NCI-H82 (cell line): ENCODE measurements around the gene CHADL.

ENCODE experiments used
- DNase-seq: peaks from one replicate; lab custom pipeline; 2025; lab: John Stamatoyannopoulos, UW

Gene CHADL

DNA sequence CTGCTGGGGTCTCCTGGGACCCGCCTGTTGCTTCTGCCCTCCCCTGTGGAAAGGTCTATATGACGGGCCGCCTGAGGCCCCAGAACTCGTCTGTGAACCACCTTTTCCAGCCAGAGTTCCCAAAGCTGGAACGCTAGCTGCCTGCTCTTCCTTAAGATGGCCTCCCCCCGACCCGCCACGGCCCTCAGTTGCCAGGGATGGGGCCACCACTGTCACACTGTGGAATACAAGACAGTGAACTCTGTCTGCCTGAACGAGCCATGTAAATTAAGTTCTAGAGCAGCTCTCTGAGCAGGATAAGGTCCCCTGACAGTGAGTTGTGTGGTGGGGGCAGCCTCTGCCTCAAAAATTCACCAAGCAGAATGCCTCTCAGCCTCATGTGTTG lies 10.3 kb downstream of the CHADL start:
- no peak for DNase-seq

DNA sequence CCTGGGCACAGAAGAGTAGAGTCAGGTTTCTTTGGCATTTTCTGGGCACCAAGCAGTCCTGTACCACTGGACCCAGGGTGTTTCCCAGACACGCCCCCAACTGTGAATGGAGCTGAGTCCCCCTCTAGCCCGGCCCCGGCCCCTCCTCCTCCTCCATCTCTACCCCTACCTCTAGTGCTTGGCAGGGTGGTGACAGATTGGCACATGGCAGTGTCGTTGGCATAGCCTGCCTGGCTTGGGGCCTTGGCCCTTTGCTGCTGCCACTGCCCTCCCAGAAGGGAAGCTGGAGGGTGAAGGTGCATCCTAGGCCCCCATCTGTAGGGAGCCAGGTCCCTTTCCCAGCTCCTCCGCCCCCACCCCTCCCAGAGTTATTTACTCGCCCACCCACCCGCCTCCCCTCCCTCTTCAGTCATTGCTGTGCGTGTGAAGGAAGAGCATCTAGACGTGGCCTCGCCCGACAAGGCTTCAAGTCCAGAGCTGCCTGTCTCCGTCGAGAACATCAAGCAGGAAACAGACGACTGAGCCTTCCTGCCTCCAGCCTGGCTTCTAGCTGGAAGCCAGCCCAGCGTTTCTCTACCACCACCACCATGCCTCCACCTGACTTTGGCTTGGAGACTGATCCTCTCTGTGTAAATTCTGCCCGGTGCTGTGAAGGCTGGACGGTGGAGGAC lies 10.9 kb downstream of the CHADL start:
- no peak for DNase-seq

DNA sequence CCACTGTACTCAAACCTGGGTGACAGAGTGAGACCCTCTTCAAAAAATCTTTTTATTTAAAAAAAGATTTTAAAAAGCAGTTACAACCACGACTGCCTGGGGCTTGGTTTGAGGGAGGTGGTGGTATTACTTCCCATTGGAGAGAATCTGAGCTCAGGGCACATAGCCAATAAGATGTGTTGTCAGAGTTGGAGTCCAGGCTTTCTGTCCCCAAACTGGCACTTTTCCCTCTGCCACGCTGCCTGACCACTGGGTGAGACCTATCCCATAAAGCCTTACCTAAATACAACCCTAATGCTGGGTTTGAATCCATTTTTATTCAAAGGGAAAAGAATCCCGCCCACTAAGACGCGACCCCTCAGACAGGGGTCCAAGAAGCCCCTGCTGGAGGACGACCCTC lies 11.5 kb downstream of the CHADL start:
- no peak for DNase-seq

DNA sequence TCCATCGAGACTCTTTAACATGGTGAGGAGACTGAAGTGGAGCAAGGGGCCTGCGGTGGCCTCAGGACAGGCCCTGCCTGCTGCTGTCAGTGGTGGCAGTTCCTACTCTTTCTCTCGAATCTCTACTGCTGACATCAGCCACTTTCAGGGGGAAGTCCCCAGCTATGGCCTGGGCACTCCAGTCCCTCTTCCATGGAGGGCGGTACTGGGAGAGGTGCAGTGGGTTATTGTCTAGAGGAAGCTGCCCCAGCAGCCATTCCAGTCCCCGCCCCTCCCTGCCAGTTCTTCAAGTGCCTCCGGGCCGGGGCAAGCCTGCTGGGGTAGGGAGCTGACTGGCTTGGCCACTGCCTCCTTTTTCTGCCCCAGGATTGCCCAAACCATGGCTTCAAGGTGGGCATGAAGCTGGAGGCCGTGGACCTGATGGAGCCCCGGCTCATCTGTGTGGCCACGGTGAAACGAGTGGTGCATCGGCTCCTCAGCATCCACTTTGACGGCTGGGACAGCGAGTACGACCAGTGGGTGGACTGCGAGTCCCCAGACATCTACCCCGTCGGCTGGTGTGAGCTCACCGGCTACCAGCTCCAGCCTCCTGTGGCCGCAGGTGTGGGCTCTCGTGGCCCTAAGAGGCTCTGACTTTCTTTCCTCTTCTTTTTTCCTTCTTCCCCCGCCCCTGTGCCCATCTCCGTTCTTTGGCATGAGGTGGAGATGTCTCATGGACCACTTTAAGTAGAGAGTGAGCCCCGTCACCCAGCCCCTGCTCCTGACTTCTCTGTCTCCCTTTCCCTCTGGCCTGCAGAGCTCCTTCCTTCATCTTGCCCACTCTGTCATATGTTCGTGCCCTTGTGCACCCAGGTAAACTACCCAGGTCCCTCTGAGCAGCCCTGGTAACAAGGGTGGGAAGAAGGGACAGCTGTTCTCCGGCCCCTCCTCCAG lies 13.7 kb downstream of the CHADL start:
- DNase-seq = no peak

DNA sequence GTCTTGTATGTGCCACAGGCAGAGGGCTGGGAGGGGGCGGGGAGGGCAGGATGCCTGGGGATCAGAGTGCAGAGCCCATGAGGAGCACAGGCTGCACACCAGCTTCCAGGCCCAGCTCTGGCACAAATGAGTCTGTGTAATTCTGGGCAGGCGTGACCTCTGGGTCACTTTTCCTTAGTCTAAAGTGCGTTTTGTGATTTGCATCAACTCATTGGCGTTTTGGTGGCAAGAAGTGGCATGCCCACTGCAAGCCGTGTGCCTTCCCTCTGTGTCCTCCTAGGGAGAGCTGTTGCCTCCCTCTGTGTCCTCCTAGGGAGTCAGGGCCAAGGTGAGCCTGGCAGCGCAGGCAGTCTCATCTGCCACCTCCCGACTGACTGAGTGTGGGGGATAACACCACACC lies 17.2 kb downstream of the CHADL start:
- DNase-seq = no peak

DNA sequence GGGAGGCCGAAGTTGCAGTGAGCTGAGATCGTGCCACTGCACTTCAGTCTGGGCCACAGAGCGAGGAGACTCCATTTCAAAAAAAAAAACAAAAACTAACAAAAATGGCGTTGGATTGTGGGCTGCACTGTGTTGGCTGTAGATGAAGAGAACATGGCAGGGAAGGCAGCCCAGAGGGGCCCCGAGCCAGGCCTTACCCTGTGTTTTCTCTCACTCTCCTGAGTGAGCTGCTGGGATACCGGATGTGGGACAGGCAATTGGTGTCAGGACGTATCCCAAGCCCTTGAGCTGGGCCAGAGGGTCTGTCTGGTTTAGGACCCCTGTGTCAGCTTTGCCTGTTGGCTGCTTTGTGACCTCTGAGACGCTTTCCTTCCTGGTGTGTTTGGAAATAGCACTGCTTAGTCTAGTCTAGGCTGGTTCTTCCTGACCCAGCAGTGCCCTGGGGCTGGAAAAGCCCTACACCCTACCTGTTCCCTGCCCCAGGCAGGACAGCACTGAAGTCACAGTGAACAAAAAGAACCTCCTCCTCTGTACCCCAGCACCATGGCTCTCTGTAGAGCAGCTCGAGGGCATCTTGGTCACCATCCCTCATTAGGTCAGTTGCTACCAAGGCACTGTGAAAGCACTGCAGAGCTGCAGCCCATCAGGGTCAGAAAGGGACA lies 17.8 kb downstream of the CHADL start:
- no peak for DNase-seq

DNA sequence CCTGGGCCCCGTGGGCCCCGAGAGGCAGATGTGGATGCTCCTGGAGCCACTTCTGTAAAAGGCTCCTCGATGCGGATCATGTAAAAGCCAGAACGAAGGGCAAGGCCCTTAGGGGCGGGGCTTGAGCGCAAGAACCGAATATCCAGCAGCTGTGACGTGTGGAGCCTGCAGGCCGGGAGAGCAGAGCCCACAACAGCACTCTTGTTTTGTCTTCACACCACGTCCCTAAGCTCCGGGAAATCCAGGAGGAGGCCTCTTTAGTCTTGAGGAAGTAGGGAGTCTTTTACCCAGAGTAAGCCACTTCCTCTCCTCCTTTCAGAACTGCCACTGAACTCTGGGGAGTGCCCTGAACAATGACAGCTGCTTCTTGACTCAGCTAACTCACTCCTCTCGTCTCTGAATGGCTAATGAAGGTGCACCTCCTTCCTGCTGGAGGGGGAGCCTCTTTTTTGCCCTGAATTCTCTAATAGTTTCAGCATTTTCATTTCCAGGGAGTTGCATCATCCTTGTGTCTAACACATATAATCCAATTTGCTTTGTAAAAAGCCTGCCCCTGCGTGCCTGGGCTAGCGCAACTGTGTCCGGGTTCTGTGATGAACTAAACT lies 23.1 kb downstream of the CHADL start:
- peak; percentile 61 for DNase-seq

DNA sequence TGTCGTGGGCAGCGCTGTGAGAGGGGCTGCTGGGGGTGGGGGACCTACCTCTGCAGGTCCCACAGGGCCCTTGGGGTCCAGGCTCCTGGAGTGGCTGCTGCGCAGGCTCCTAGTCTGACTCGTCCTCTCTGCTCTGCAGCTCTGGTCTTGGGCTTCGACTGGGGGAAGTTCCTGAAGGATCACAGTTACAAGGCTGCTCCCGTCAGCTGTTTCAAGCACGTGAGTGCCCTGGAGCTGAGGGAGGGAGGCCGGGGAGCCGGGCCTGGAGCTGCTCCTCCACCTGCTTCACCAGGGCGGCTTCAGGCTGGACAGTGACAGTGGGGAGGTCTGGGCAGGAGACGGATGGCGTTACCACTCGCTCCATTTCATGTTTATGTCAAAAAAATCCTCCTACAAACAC lies 23.7 kb downstream of the CHADL start:
- DNase-seq = no peak

DNA sequence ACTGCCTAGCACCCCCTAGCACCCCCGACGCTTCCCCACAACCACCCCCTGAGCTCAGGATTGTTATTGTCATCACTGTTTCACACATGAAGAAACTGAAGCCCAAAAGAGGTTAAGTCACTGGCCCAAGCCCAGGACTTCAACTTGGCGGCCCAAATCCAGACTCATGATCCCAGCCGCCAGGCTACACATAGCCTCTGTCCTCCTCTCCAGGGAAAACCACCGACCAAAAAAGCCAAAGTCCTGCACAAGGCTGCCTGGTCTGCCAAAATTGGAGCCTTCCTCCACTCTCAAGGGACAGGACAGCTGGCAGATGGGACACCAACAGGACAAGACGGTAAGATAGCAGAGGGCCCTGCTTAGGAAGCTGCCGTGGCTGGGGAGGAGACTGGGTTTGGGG lies 24.8 kb downstream of the CHADL start:
- DNase-seq = no peak

DNA sequence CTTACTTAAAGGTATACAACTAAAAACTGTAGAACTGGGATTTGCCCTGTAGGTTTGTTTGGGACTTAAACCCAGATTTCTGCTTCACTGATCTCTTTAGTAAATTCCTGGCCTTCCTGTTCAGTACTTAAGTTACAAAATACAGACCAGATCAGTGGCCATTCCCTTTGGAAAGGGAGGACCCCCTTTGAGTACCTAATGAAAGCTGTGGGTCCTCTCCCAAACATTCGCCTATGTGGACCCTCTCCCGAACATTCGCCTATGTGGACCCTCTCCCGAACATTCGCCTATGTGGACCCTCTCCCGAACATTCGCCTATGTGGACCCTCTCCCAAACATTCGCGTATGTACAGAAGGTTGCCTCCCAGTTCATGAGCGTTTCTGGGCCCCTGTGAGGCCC lies 25.3 kb downstream of the CHADL start:
- no peak for DNase-seq

DNA sequence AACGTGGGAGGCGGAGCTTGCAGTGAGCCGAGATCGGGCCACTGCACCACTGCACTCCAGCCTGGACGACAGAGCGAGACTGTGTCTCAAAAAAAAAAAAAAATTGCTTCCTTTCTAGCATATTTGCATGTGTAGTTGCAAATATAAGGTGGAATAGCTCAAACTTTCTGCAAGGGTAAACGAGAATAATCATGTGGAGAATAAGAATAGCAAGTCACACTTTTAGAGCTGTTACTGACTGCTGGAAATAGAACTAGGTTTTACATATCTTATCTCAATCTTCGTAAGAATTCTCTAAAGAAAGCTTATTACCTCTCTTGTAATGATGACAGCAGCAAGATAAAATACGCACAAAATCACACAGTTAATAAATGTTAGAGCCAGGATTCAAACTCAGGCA lies 34.0 kb downstream of the CHADL start:
- DNase-seq = no peak

DNA sequence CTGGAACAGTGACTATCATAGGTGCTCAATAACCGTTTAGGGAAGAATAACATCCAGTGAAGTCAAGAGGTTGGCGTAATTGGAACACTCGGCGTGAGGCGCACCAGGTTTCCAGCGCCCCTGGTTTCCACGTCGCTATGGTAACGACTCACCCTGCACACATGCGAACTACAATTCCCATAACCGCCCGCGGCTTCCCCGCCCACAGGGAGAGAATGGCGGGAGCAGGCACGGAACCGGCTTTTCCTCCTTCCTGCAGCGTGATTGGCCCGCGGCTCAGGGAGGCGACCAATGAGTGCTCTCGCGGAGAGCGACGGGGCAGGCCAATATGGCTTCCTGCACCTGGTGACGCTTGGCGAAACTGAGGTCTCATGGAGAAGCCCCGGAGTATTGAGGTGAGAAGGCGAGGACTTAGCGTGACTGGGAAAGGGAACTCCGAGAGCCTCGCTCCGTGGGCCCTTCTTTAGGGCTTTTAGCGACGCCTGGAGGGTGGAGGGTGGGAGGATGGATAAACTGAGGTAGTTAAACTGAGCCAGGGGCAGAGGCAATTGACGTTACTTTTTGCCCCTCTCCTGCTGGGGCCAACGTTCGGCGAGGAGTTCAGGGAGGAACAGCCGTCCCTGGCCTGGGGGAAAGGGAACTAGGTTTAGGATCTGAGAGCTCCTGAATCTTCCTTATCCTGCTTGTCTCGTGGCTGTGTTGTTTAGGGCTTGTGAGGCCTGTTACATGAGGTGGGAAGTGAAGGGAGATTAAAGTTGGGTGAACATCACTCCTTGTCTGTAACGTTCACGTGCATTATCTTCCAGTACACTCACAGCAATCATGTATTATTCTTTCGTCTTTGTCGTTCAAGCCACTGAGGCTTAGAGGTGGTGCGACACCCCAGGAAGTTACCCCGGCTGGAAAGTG lies 35.5 kb downstream of the CHADL start, which contains the start of gene L3MBTL2:
TSS of gene L3MBTL2 (plus strand) at position 321 of the 909 bp plus-strand sequence. CDS start at position 372, 51 bp downstream.
- peak; percentile 98 for DNase-seq

DNA sequence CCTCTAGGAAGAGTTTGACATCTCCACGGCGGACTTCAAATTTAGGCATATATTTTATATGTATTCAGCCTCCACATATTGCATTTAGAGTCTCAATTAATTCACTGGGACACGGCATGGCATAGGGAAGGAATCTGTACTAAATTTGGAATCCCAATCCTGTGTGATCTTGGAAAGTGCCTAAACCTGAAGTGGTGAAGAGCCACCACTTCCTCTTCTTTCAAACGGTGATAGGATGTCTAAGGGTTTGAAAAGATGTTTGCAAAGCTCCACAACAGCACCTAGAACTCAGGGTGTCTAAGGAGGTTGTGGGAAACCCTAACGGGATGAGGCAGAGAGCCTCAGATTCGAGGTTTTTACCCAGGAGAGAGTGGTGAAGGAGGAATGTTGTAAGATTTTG lies 36.7 kb downstream of the CHADL start:
- no peak for DNase-seq

DNA sequence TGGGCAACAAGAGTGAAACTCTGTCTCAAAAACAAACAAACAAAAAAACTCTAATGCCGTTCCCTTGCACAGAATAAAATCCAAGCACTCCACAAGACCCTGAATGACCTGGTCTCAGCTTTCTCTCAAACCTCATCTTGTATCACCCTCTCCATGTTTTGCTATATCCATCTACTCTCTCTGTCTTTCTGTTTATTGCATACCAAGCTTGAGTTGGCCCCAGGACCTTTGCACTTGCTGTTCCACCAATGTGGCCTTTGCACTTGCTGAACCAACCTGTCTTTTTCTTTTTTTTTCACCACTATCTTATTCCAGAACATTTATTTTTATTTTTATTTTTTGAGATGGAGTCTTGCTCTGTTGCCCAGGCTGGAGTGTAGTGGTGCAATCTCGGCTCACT lies 37.6 kb downstream of the CHADL start:
- no peak for DNase-seq

DNA sequence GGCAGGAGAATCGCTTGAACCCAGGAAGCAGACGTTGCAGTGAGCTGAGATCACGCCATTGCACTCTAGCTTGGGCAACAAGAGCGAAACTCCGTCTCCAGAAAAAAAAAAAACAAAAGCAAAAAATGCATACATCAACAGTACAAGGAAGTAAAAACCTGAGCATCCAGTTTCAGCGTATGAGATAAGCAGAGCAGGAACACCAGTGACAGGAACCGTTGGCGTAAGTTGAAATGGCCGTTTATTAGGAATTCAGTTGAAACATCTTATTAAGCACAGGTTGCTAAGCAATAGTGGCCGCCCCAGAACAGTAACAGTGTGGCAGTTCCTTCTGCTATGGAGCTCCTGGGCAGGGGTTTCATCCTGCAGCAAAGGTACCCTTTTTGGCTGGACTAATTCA lies 39.6 kb downstream of the CHADL start:
- DNase-seq = no peak

DNA sequence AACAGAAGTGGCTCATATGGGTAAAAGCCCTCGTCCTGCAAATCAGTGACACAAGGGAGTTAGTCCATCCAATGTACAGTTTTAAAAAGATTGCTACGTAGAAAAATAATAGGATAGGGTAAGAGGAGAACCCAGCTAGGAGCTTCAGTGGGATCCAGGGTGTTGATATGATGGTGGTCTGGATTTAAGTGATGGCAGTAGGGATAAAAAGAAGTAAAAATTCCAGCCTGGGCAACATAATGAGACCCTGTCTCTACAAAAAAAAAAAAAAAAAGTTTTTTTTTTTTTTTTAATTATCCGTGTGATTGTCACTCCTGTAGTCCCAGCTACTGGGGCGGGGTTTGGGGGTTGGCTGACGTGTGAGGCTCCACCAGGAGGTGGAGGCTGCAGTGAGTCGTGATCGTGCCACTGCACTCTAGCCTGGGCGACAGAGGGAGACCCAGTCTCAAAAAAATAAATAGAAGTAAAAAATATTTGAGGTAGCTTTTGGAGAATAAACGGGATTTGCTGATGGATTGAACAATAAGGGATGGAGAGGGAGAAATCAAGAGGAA lies 42.6 kb downstream of the CHADL start:
- DNase-seq = peak; percentile 47

DNA sequence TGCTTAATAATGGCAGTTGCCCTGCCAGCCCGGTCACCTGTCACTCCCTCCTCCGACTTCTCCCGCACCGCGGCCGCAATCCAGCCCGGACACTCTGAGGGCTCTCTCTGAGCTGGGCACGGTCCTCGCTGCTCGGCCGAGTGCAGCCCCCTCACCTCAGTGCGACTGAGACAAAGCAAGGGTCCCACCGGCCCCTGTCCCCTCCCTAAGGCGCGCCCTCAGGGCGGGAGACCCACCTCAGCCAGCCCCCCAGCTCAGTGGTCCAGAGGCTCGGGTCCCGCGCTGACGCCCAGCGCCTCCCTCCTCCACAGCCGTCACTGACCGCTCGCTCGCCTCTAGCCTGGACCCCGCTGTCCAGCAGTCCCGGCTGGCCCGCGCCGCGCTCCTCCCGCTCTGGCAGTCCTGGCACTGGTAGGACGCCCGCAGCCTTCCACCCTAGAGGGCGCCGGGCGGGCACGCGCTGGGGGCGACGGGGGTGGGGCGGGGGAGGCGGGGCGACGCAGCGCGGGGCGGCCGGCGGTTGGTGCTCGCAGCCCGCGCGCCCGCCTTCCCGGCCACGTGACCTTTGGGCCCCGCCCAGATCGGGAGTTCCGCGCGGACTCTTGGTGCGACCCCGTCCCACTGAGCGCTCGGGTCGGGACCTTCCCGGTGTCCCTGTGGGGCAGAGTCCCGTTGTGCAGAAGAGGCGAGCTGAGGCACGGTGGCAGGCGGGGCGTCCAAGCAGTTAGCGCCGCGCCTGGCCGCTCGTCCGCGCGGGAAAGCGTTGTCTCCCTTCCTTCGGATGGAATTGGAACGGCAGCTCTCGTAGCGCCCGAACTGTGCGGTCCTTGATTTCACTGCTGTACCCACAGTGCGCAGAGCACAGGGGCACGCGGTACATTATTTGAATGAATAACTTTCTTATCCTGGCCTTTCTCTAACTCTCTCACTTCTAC lies 43.4 kb downstream of the CHADL start:
- DNase-seq = peak; percentile 81

DNA sequence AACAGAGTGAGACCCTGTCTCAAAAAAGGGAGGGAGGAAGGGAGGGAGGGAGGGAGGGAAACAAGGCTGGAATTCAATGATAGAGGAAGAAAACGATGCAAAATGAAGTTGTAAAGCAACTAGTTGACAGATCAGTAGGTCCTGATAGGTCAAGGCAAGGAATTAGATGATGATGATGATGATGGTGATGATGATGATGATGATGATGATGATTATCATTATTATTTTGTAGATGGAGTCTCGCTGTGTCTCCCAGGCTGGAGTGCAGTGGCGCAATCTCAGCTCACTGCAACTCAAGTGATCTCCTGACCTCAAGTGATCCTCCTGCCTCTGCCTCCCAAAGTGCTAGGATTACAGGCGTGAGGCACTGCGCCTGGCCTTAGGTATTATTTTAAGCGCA lies 46.9 kb downstream of the CHADL start:
- DNase-seq = no peak

DNA sequence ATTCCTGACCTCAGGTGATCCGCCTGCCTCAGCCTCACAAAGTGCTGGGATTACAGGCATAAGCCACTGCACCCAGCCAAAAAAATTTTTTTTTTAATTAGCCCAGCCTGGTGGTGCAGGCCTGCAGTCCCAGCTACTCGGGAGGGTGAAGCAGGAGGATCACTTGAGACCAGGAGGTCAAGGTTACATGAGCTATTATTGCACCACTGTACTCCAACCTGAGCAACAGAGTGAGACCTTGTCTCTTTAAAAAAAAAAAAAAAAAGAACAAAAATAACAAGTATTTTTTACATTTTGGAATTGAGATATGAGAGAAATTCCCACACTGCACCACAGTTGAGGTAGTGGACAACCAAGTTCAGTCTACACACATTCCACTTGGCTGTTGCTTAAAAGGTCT lies 49.3 kb downstream of the CHADL start:
- DNase-seq = no peak

DNA sequence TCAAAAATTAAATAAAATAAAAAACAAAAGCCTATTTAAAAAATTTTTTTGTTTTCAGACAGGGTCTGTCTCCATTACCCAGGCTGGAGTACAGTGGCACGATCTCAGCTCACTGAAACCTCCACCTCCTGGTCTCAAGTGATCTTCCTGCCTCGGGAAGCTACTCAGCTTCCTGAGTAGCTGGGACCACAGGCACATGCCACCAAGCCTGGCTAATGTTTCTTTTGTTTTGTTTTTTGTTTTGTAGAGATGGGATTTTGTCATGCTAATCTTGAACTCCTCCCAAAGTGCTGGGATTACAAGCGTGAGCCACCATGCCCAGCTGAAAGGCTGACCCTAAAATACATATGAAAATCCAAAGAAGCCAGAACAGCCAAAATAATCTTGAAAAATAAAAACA lies 56.1 kb downstream of the CHADL start:
- DNase-seq = no peak
